Heart right ventricle (tissue), 16 donors: Measurements from ENCODE around the gene NSD1. TPM values are rescaled to one million over a fixed set of nuclear protein-coding genes. Genes with fewer than 3 reads are reported as not detected.
A peak's percentile ranks its signal among the peaks of the same experiment; 100 is the strongest.

Experiments used
- ATAC-seq, 8 donors: fragments of 200-7000 bp; cut with Tn5 transposase; one replicate each; pipeline ENCODE4 v1.9.1; 2020; ENCODE audit warnings: mild to moderate bottlenecking in 8 of 8, moderate library complexity in 8 of 8, moderate number of reproducible peaks in 1 of 8
- DNase-seq, 2 donors: peaks; one replicate each; pipeline ENCODE4 v3.0.0-alpha.2; 2020
- H3K27ac ChIP-seq, 10 donors: fragments of 200-600 bp; sonication (generic) in 2 of 10; one replicate each; pipeline versions ENCODE4 v1.5.0 to v1.8.0; 2020 to 2022; ENCODE audit warnings: mild to moderate bottlenecking in 3 of 10
- H3K27me3 ChIP-seq, 7 donors: fragments of 200-600 bp; one replicate each; pipeline ENCODE4 v1.8.0; 2021 to 2022; ENCODE audit warnings: mild to moderate bottlenecking in 2 of 7
- H3K36me3 ChIP-seq, 9 donors: fragments of 200-600 bp; sonication (generic) in 1 of 9; one replicate each; pipeline versions ENCODE4 v1.5.0 to v1.8.0; 2020 to 2022; ENCODE audit warnings: mild to moderate bottlenecking in 2 of 9
- H3K4me1 ChIP-seq, 9 donors: fragments of 200-600 bp; sonication (generic) in 1 of 9; one replicate each; pipeline versions ENCODE4 v1.5.0 to v1.8.0; 2020 to 2022; ENCODE audit warnings: mild to moderate bottlenecking in 4 of 9
- H3K4me3 ChIP-seq, 10 donors: fragments of 200-600 bp; sonication (generic) in 2 of 10; one replicate each; pipeline versions ENCODE4 v1.5.0 to v1.8.0; 2020 to 2022; ENCODE audit warnings: mild to moderate bottlenecking in 7 of 10, moderate library complexity in 2 of 10
- H3K9me3 ChIP-seq, 11 donors: fragments of 200-600 bp in 10 of 11; sonication (generic) in 2 of 11; one replicate each; pipeline versions ENCODE4 v1.5.0 to v1.8.0; 2013 to 2022; ENCODE audit warnings: mild to moderate bottlenecking in 2 of 11, control low read depth in 1 of 11, moderate library complexity in 1 of 11
- CTCF ChIP-seq, 9 donors: fragments of 200-600 bp; sonication (generic) in 2 of 9; IDR thresholded peaks; one replicate each; pipeline versions ENCODE4 v1.5.0 to v1.8.0; 2021 to 2022; ENCODE audit warnings: antibody characterized with exemption in 9 of 9, mild to moderate bottlenecking in 5 of 9, moderate library complexity in 1 of 9
- WGBS, 2 donors: extraction: QIAGEN DNeasy Blood & Tissue Kit; methylation state at CpG; one replicate each; pipeline ENCODE4 v1.1.7; 2013; ENCODE audit warnings: inconsistent platforms in 1 of 2; 5-methylcytosine and 5-hydroxymethylcytosine counted together
- intact Hi-C, 10 donors: fragments of 100-400 bp; cut with DNase I; formaldehyde crosslinking; loops; one replicate each; pipeline versions ENCODE4 v1.11.1 to v1.14.2; 2022
- polyA plus RNA-seq, 2 donors: library from polyadenylated mRNA; stranded (reverse); fragments of 200-250 nt; gene quantifications; one replicate each; pipeline ENCODE4 v1.2.3, GENCODE V29; 2013
- total RNA-seq, 10 donors: library from RNA; stranded (reverse); fragmentation: NEBNext Ultra II Directional in 3 of 10; extraction: Animal tissue kit (Norgen Biotek cat#: 25700) in 3 of 10; gene quantifications; one replicate each; pipeline versions ENCODE4 v1.2.1 to v1.2.4, GENCODE V29; 2021 to 2023
- donor health status: Arrhythmogenic right ventricular cardiomyopathy.
- donor health status: ischemic (EF 13 %, LVEDD 7.1; RV severe dilation, severe dysfunction).
- donor health status: healthy with polysubstance abuse.
- donor health status: DM: no; HTN: yes; CAD: no.
- donor health status: DM: no; HTN: no; CAD: no.
- donor health status: ischemic (EF 25% LVEDD 6.9; RV normal size, moderate dysfunction).
- donor health status: ischemic (EF 25% LVEDD 5.7; RV mildly dilated, moderate dysfunction).
- donor health status: healthy.
- donor health status: DM: yes; HTN: yes; CAD: no.
- donor health status: Ischemic cardiomyopathy.
- donor health status: ischemic (EF 35%, LVEDD 5.7; RV mildly dilated, moderate dysfunction).
- donor health status: nonischemic (EF 11% LVEDD 7.7; RV severe dilation, severe dysfunction).
- donor health status: DM: yes; HTN: yes; CAD: no.
- donor health status: PGD.
- donor health status: ischemic (EF 29% LVEDD 5.4; RV normal size, mild dysfunction).
- donor health status: nonischemic (EF 23%, LVEDD 6.1; RV moderate dilation, normal function).

Gene NSD1
- total and polyA plus RNA-seq, 12 donors, result 5.6 to 62.9 (median 47.1) TPM

GRCh38 chr5:177349362-177349647 lies 215.7 kb downstream of the NSD1 start:
- 64 to 71% methylated on average over 3 of the region's 3 CpGs for WGBS, 2 donors
- no peak for ATAC-seq
- DNase-seq, result no peak
- peaks cover 0 to 57% (median 5%) of the 10 kb centered on the region in 9 donors for H3K36me3 ChIP-seq
- peaks cover 7 to 57% (median 32%) of the 10 kb centered on the region in 9 donors for H3K4me1 ChIP-seq
- no peaks in the 10 kb centered on the region for H3K9me3 ChIP-seq
- intact Hi-C loops, result no loop called here
- H3K4me3 ChIP-seq, result no peak overlapping the region
- no peaks in the 10 kb centered on the region for H3K27me3 ChIP-seq
- TF ChIP-seq CTCF (IDR thresholded peaks at IDR 0.05), result no peak
- no peak overlapping the region for H3K27ac ChIP-seq

GRCh38 chr5:177349762-177350161 lies 216.2 kb downstream of the NSD1 start:
- DNase-seq, result no peak
- intact Hi-C loops, result loop anchor here in 2 of 10 donors (5.0 kb wide), 2 partner anchors 32 to 217 kb away; partner anchors contain the start of gene NSD1 (in 1 of the 2)
- H3K27me3 ChIP-seq, result no peaks in the 10 kb centered on the region
- no peaks in the 10 kb centered on the region for H3K9me3 ChIP-seq
- H3K4me1 ChIP-seq, result peaks cover 7 to 61% (median 32%) of the 10 kb centered on the region in 9 donors
- WGBS, 2 donors, result 89 to 93% methylated on average over 5 of the region's 5 CpGs
- H3K36me3 ChIP-seq, result peaks cover 0 to 52% (median 5%) of the 10 kb centered on the region in 9 donors
- peak overlapping the region in 3 of 10 donors; percentile 80 to 100 (median 86) for H3K4me3 ChIP-seq
- no peak overlapping the region for H3K27ac ChIP-seq
- ATAC-seq, result no peak
- no peak for TF ChIP-seq CTCF (IDR thresholded peaks at IDR 0.05)

Other genes starting within 250 kb of the NSD1 start
- gene HK3, start 234.4 kb upstream of the NSD1 start, total RNA-seq, result 10 to 100 TPM in 1 of 10 donors, 1 to 10 TPM in 7, under 1 TPM in 2; 0.68 to 18.7 (median 2.9) TPM
- 10 to 100 TPM in 1 of 2 donors, 1 to 10 TPM in 1; 4.5 to 17.2 TPM for gene HK3, start 234.4 kb upstream of the NSD1 start, polyA plus RNA-seq
- 10 to 100 TPM; 25.2 to 45.5 (median 36.8) TPM for gene UIMC1, start 127.0 kb upstream of the NSD1 start, total RNA-seq
- gene UIMC1, start 127.0 kb upstream of the NSD1 start, polyA plus RNA-seq, result 10 to 100 TPM; 24.0 to 25.0 TPM
- 10 to 100 TPM in 2 of 10 donors, 1 to 10 TPM in 8; 7.2 to 11.0 (median 8.7) TPM for gene ZNF346, start 111.1 kb upstream of the NSD1 start, total RNA-seq
- gene ZNF346, start 111.1 kb upstream of the NSD1 start, polyA plus RNA-seq, result 1 to 10 TPM; 4.8 to 6.7 TPM
- 1 to 10 TPM in 2 of 10 donors, under 1 TPM in 7, not detected in 1; 0.25 to 2.7 (median 0.37) TPM for gene FGFR4, start 46.9 kb upstream of the NSD1 start, total RNA-seq
- 1 to 10 TPM; 1.4 to 2.4 TPM for gene FGFR4, start 46.9 kb upstream of the NSD1 start, polyA plus RNA-seq
- 10 to 100 TPM; 14.7 to 22.1 (median 19.3) TPM for gene RAB24, start 169.9 kb downstream of the NSD1 start, total RNA-seq
- gene RAB24, start 169.9 kb downstream of the NSD1 start, polyA plus RNA-seq, result 10 to 100 TPM; 31.7 to 39.4 TPM
- gene PRELID1, start 170.0 kb downstream of the NSD1 start, total RNA-seq, result 10 to 100 TPM; 32.3 to 69.8 (median 36.2) TPM
- 100 to 1,000 TPM in 1 of 2 donors, 10 to 100 TPM in 1; 53.9 to 166 TPM for gene PRELID1, start 170.0 kb downstream of the NSD1 start, polyA plus RNA-seq
- 1 to 10 TPM; 1.2 to 6.4 (median 2.4) TPM for gene MXD3, start 178.1 kb downstream of the NSD1 start, total RNA-seq
- gene MXD3, start 178.1 kb downstream of the NSD1 start, polyA plus RNA-seq, result 1 to 10 TPM; 2.3 to 7.1 TPM
- gene LMAN2, start 217.9 kb downstream of the NSD1 start, total RNA-seq, result 100 to 1,000 TPM in 1 of 10 donors, 10 to 100 TPM in 9; 46.3 to 111 (median 56.3) TPM
- 100 to 1,000 TPM in 1 of 2 donors, 10 to 100 TPM in 1; 47.4 to 215 TPM for gene LMAN2, start 217.9 kb downstream of the NSD1 start, polyA plus RNA-seq
- 1 to 10 TPM; 2.2 to 9.6 (median 4.5) TPM for gene RGS14, start 224.2 kb downstream of the NSD1 start, total RNA-seq
- 1 to 10 TPM; 2.6 to 3.9 TPM for gene RGS14, start 224.2 kb downstream of the NSD1 start, polyA plus RNA-seq